Neural progenitor cell (in vitro differentiated cells): ENCODE measurements around the gene AP4E1.

ENCODE experiments used
- CTCF ChIP-seq: fragments of 200-600 bp; sonication (generic); IDR thresholded peaks from 2 replicates; pipeline ENCODE4 v1.5.1; 2017; ENCODE audit warnings: antibody characterized with exemption, mild to moderate bottlenecking
- EZH2 ChIP-seq: fragments of 200-600 bp; sonication (generic); IDR thresholded peaks from 2 replicates; pipeline ENCODE4 v1.6.1; 2017; ENCODE audit warnings: antibody characterized with exemption, mild to moderate bottlenecking, moderate library complexity
- EZH2phosphoT487 ChIP-seq: fragments of 200-600 bp; sonication (generic); IDR thresholded peaks from 2 replicates; pipeline ENCODE4 v1.6.1; 2017; ENCODE audit warnings: antibody characterized with exemption

GRCh38 chr15:50905055-50905454, 3.4 kb upstream of the AP4E1 start:
- TF ChIP-seq CTCF (no peak), EZH2phosphoT487 (no peak), EZH2 (no peak)
